PC-3 (cell line): Measurements from ENCODE around the gene HPSE2.

Experiments
- CTCF ChIP-seq: fragments of 300-600 bp; sonication (generic); conservative IDR thresholded peaks from 2 replicates; pipeline ENCODE4 v1.5.1; 2017; ENCODE audit warnings: antibody characterized with exemption, low read depth, mild to moderate bottlenecking, low read length
- EZH2 ChIP-seq: fragments of 300-600 bp; sonication (generic); IDR thresholded peaks from one replicate; pipeline ENCODE4 v1.6.1; 2017; ENCODE audit warnings: antibody characterized with exemption, mild to moderate bottlenecking, low read length; ENCODE audit not compliant: unreplicated experiment
- EZH2phosphoT487 ChIP-seq: fragments of 300-600 bp; sonication (generic); IDR thresholded peaks from 2 replicates; pipeline ENCODE4 v1.6.1; 2018; ENCODE audit warnings: mild to moderate bottlenecking, antibody characterized with exemption, low read length, borderline replicate concordance

- TF ChIP-seq CTCF (no peak), EZH2 (no peak), EZH2phosphoT487 (no peak)
Measured at GRCh38 chr10:99115703-99116102, 119.9 kb downstream of the HPSE2 start.
